ENCODE measurements around the gene RAMACL. TPM values are rescaled to one million over a fixed set of nuclear protein-coding genes. Genes with fewer than 3 reads are reported as not detected.

RAMACL gene
- total and polyA plus RNA-seq, 2 of the 13 experiments (the other 11 are each of a cell fraction or from before 2014, with no cell fraction given), result 0.09 to 0.29 TPM

GRCh38 chr6:166601956-166602355 lies 15.5 kb upstream of the RAMACL start:
- no peaks in the 10 kb centered on the region for H3K4me1 ChIP-seq (ENCODE audit: insufficient read depth, low read length)
- H2AFZ ChIP-seq (ENCODE audit: low read length), result no peak overlapping the region
- in situ Hi-C loops (cut with HindIII; ENCODE audit: extremely low pct_ligation_motif_present, low pct_unique_long_range_greater_than_20kb), result no loop called here
- DNase-seq (ENCODE audit: low spot score) (no peak), ATAC-seq (no peak), FAIRE-seq (no peak)
- ChIA-PET POLR2A (no interaction called here), CTCF (ENCODE audit: low intra/inter-chr PET ratio, low total read pairs) (no interaction called here)
- no peak overlapping the region for H3K27ac ChIP-seq (ENCODE audit: extremely low read length, insufficient read depth, low read length)
- H3K36me3 ChIP-seq (replicated peaks in 1 of 2; ENCODE audit: control insufficient read depth in 1 of 2, insufficient read depth in 2 of 2, low read length in 2 of 2), result no peaks in the 10 kb centered on the region
- WGBS (ENCODE audit: low lambda C conversion rate), result 50% methylated on average over 10 of the region's 10 CpGs
- H3K9me3 ChIP-seq (ENCODE audit: low read length), result no peaks in the 10 kb centered on the region
- H3K4me3 ChIP-seq (replicated peaks in 1 of 3; ENCODE audit: insufficient read depth in 1 of 3, low read depth in 2 of 3, low read length in 3 of 3), result no peak overlapping the region
- intact Hi-C loops (cut with micrococcal nuclease; ENCODE audit: unreplicated experiment), result no loop called here
- BruUV-seq (replicated peaks), result no TSS peak
- H3K9ac ChIP-seq (ENCODE audit: insufficient read depth, low read depth, low read length), result no peak overlapping the region
- no peaks in the 10 kb centered on the region for H4K20me1 ChIP-seq (ENCODE audit: insufficient read depth, low read length)
- H3K27me3 ChIP-seq (ENCODE audit: control insufficient read depth in 1 of 2, insufficient read depth in 2 of 2, low read length in 2 of 2), result peaks cover 3 to 47% of the 10 kb centered on the region in 2 experiments
- H3K4me2 ChIP-seq (ENCODE audit: low read depth, low read length), result no peak overlapping the region
- TF ChIP-seq ZBTB10 (CRISPR knock-in tag; IDR thresholded peaks at IDR 0.05; ENCODE audit: borderline replicate concordance), result no peak
- TF ChIP-seq ZMYM2 (CRISPR knock-in tag; IDR thresholded peaks at IDR 0.05), result no peak
- TF ChIP-seq TRIM24 (CRISPR knock-in tag; IDR thresholded peaks at IDR 0.05), result no peak
- TF ChIP-seq ETV5 (CRISPR knock-in tag; IDR thresholded peaks at IDR 0.05; ENCODE audit: borderline replicate concordance), result no peak
- no peak for TF ChIP-seq NKX3-1 (CRISPR knock-in tag; IDR thresholded peaks at IDR 0.05)
- H3K79me2 ChIP-seq (ENCODE audit: insufficient read depth, low read length), result no peaks in the 10 kb centered on the region

- Histone ChIP-seq H3K9me3 (ENCODE audit: low read length) (no peaks in the 10 kb centered on the region), H2AFZ (ENCODE audit: low read length) (no peak overlapping the region), H3K79me2 (ENCODE audit: insufficient read depth, low read length) (no peaks in the 10 kb centered on the region), H3K9ac (ENCODE audit: insufficient read depth, low read depth, low read length) (no peak overlapping the region), H3K27ac (ENCODE audit: extremely low read length, insufficient read depth, low read length) (no peak overlapping the region), H3K27me3 (ENCODE audit: control insufficient read depth in 1 of 2, insufficient read depth in 2 of 2, low read length in 2 of 2) (peaks cover 4 to 47% of the 10 kb centered on the region in 2 experiments), H3K4me2 (ENCODE audit: low read depth, low read length) (no peak overlapping the region), H3K4me3 (replicated peaks in 1 of 3; ENCODE audit: insufficient read depth in 1 of 3, low read depth in 2 of 3, low read length in 3 of 3) (no peak overlapping the region), H3K4me1 (ENCODE audit: insufficient read depth, low read length) (no peaks in the 10 kb centered on the region), H3K36me3 (replicated peaks in 1 of 2; ENCODE audit: control insufficient read depth in 1 of 2, insufficient read depth in 2 of 2, low read length in 2 of 2) (no peaks in the 10 kb centered on the region), H4K20me1 (ENCODE audit: insufficient read depth, low read length) (no peaks in the 10 kb centered on the region)
- BruUV-seq (replicated peaks), result no TSS peak
- CTCF ChIA-PET (ENCODE audit: low intra/inter-chr PET ratio, low total read pairs), result no interaction called here
- TF ChIP-seq HMGXB4 (CRISPR knock-in tag; IDR thresholded peaks at IDR 0.05; ENCODE audit: borderline replicate concordance in 1 of 2, low read depth in 1 of 2) (no peak), PHF21A (CRISPR knock-in tag; IDR thresholded peaks at IDR 0.05) (no peak), ZNF317 (CRISPR knock-in tag; IDR thresholded peaks at IDR 0.05) (no peak), ZNF781 (CRISPR knock-in tag; IDR thresholded peaks at IDR 0.05; ENCODE audit: borderline replicate concordance, not compliant biosample characterization) (no peak)
- DNase-seq (ENCODE audit: low spot score) (no peak), ATAC-seq (no peak), FAIRE-seq (no peak)
- POLR2A ChIA-PET, result no interaction called here
- WGBS (ENCODE audit: low lambda C conversion rate), result 2% methylated on average over 2 of the region's 2 CpGs
- intact Hi-C loops (cut with micrococcal nuclease; ENCODE audit: unreplicated experiment), result no loop called here
- in situ Hi-C loops (cut with HindIII; ENCODE audit: extremely low pct_ligation_motif_present, low pct_unique_long_range_greater_than_20kb), result no loop called here
Measured at GRCh38 chr6:166600931-166601330, 14.5 kb upstream of the RAMACL start.

Data from HepG2 (cell line).